GM18507 (cell line): Measurements from ENCODE around the gene SPRYD3.
"Not testable (repeated sequence)": the region's sequence is repeated elsewhere in the genome, so short reads cannot be mapped to it uniquely, and the experiment has no call there.

Experiments
- DNase-seq: peaks from one replicate; pipeline ENCODE4 v3.0.0; 2011; ENCODE audit warnings: low read depth; ENCODE audit not compliant: insufficient read length; ENCODE audit errors: extremely low spot score
- FAIRE-seq: peaks from 2 replicates; lab custom pipeline; 2011; peaks lifted over from hg19 to GRCh38; lab: Jason Lieb, UNC

SPRYD3 gene

GRCh38 chr12:53102883-53103807 lies 24.0 kb upstream of the SPRYD3 start, which contains the start of gene SOAT2:
Gene SOAT2, plus strand, starts transcription at chr12:53103486. Its CDS starts 92 bp downstream, at chr12:53103578.
- FAIRE-seq (peak; percentile 90), DNase-seq (peak; percentile 58)

GRCh38 chr12:53101931-53102781 lies 23.0 kb upstream of the SPRYD3 start:
- DNase-seq = no peak
- FAIRE-seq = no peak

- DNase-seq (no peak), FAIRE-seq (no peak)
These were observed 22.1 kb upstream of the SPRYD3 start for GRCh38 chr12:53101266-53101665.

GRCh38 chr12:53100466-53101151 lies 21.4 kb upstream of the SPRYD3 start:
- no peak for DNase-seq

GRCh38 chr12:53099071-53099882 lies 20.1 kb upstream of the SPRYD3 start:
- FAIRE-seq (peak; percentile 69), DNase-seq (peak; percentile 51)

More at GRCh38 chr12:53100466-53101151, 21.4 kb upstream of the SPRYD3 start:
- FAIRE-seq = no peak

- DNase-seq (no peak), FAIRE-seq (no peak)
These were observed 19.3 kb upstream of the SPRYD3 start for GRCh38 chr12:53098354-53098981.

- DNase-seq (no peak), FAIRE-seq (peak; percentile 35)
These were observed 18.6 kb upstream of the SPRYD3 start, which contains the start of gene IGFBP6 for GRCh38 chr12:53097564-53098353. Gene IGFBP6, plus strand, starts transcription at chr12:53097667. Its CDS starts 51 bp downstream, at chr12:53097718.

GRCh38 chr12:53097207-53097563 lies 18.0 kb upstream of the SPRYD3 start:
- DNase-seq = no peak
- FAIRE-seq = no peak

- FAIRE-seq (no peak), DNase-seq (no peak)
These were observed 17.6 kb upstream of the SPRYD3 start for GRCh38 chr12:53096759-53097158.

GRCh38 chr12:53096089-53096741 lies 17.0 kb upstream of the SPRYD3 start:
- DNase-seq = no peak

GRCh38 chr12:53095596-53095895 lies 16.4 kb upstream of the SPRYD3 start:
- FAIRE-seq = not testable (repeated sequence)

More at GRCh38 chr12:53096089-53096741, 17.0 kb upstream of the SPRYD3 start:
- no peak for FAIRE-seq

GRCh38 chr12:53094796-53095595 lies 15.8 kb upstream of the SPRYD3 start:
- not testable (repeated sequence) for DNase-seq, FAIRE-seq

More at GRCh38 chr12:53095596-53095895, 16.4 kb upstream of the SPRYD3 start:
- DNase-seq = not testable (repeated sequence)

- FAIRE-seq (no peak), DNase-seq (no peak)
These were observed 15.2 kb upstream of the SPRYD3 start for GRCh38 chr12:53094394-53094787.

- FAIRE-seq (no peak), DNase-seq (no peak)
These were observed 14.7 kb upstream of the SPRYD3 start for GRCh38 chr12:53093777-53094393.

- no peak for FAIRE-seq
These were observed 12.6 kb upstream of the SPRYD3 start for GRCh38 chr12:53091756-53092155.

GRCh38 chr12:53090554-53090953 lies 11.4 kb upstream of the SPRYD3 start:
- FAIRE-seq (no peak), DNase-seq (no peak)

More at GRCh38 chr12:53091756-53092155, 12.6 kb upstream of the SPRYD3 start:
- DNase-seq = no peak
